H7 (cell line): ENCODE measurements around the gene KCTD5. TPM values are rescaled to one million over a fixed set of nuclear protein-coding genes. Genes with fewer than 3 reads are reported as not detected.

Experiments used
- DNase-seq: peaks from one replicate; pipeline ENCODE4 v3.0.0; 2012
- H3K27me3 ChIP-seq: 2 replicates; pipeline ENCODE4 v1.6.0; 2011; ENCODE audit warnings: mild to moderate bottlenecking, low read length; ENCODE audit not compliant: control insufficient read depth, insufficient read depth
- H3K36me3 ChIP-seq: replicated peaks from 2 replicates; pipeline ENCODE4 v1.5.1; 2011; ENCODE audit warnings: low read length; ENCODE audit not compliant: control insufficient read depth, insufficient read depth
- H3K4me3 ChIP-seq: 2 replicates; pipeline ENCODE4 v1.5.1; 2011; ENCODE audit warnings: low read depth, mild to moderate bottlenecking, control low read depth, low read length, moderate library complexity; ENCODE audit not compliant: insufficient read depth
- total RNA-seq: library from RNA; depleted of rRNA; stranded (reverse); fragments of >200 nt; shearing (Covaris generic); gene quantifications from 2 replicates; pipeline ENCODE4 v1.2.3, GENCODE V29; 2014; rRNA removed

The KCTD5 gene
- total RNA-seq, 1 experiment from 2014 or later = 36.7 TPM

GRCh38 chr16:2748757-2749455, 66.6 kb downstream of the KCTD5 start:
- DNase-seq = no peak
- H3K4me3 ChIP-seq = no peak overlapping the region
- H3K27me3 ChIP-seq = no peaks in the 10 kb centered on the region
- H3K36me3 ChIP-seq = no peaks in the 10 kb centered on the region; the same call in none of the 2 replicates

- Histone ChIP-seq H3K36me3 (no peaks in the 10 kb centered on the region; the same call in none of the 2 replicates), H3K27me3 (no peaks in the 10 kb centered on the region), H3K4me3 (no peak overlapping the region)
- DNase-seq = no peak
These were observed 67.2 kb downstream of the KCTD5 start for GRCh38 chr16:2749476-2749875.

GRCh38 chr16:2749936-2750335, 67.6 kb downstream of the KCTD5 start:
- H3K36me3 ChIP-seq = no peaks in the 10 kb centered on the region; the same call in none of the 2 replicates
- H3K4me3 ChIP-seq = no peak overlapping the region
- H3K27me3 ChIP-seq = no peaks in the 10 kb centered on the region
- DNase-seq = no peak

GRCh38 chr16:2751577-2752034, 69.3 kb downstream of the KCTD5 start:
- H3K4me3 ChIP-seq = peak overlapping the region; percentile 80
- peak; percentile 97 for DNase-seq
- no peaks in the 10 kb centered on the region for H3K27me3 ChIP-seq
- H3K36me3 ChIP-seq = no peaks in the 10 kb centered on the region; the same call in none of the 2 replicates

- DNase-seq = peak; percentile 98
- Histone ChIP-seq H3K27me3 (no peaks in the 10 kb centered on the region), H3K36me3 (peaks cover 5% of the 10 kb centered on the region), H3K4me3 (peak within 1 kb of the TSS; percentile 80)
These were observed 69.9 kb downstream of the KCTD5 start, which contains the start of gene SRRM2 for GRCh38 chr16:2752035-2752849. SRRM2 (plus strand) TSS chr16:2752638; CDS start chr16:2756365, 3,727 bp downstream.

GRCh38 chr16:2752850-2753732, 70.8 kb downstream of the KCTD5 start:
- no peaks in the 10 kb centered on the region for H3K27me3 ChIP-seq
- H3K4me3 ChIP-seq = peak overlapping the region; percentile 80
- peak; percentile 97 for DNase-seq
- peaks cover 13% of the 10 kb centered on the region for H3K36me3 ChIP-seq

GRCh38 chr16:2753733-2754020, 71.4 kb downstream of the KCTD5 start:
- H3K4me3 ChIP-seq = peak overlapping the region; percentile 80
- no peak for DNase-seq
- no peaks in the 10 kb centered on the region for H3K27me3 ChIP-seq
- peaks cover 19% of the 10 kb centered on the region for H3K36me3 ChIP-seq

- no peak overlapping the region for H3K4me3 ChIP-seq
- no peak for DNase-seq
- peaks cover 34% of the 10 kb centered on the region for H3K36me3 ChIP-seq
- H3K27me3 ChIP-seq = no peaks in the 10 kb centered on the region
These were observed 72.8 kb downstream of the KCTD5 start for GRCh38 chr16:2755158-2755557.

- Histone ChIP-seq H3K4me3 (no peak overlapping the region), H3K36me3 (peaks cover 46% of the 10 kb centered on the region), H3K27me3 (no peaks in the 10 kb centered on the region)
- peak; percentile 65 for DNase-seq
These were observed 74.1 kb downstream of the KCTD5 start for GRCh38 chr16:2756288-2757015.

GRCh38 chr16:2757344-2757743, 75.0 kb downstream of the KCTD5 start:
- no peak overlapping the region for H3K4me3 ChIP-seq
- no peaks in the 10 kb centered on the region for H3K27me3 ChIP-seq
- DNase-seq = no peak
- H3K36me3 ChIP-seq = peaks cover 55% of the 10 kb centered on the region

Other genes starting within 250 kb of the KCTD5 start
- 87.2 and 90.7 TPM in 2 replicates for gene TEDC2, start 222.4 kb upstream of the KCTD5 start, total RNA-seq
- gene NTN3, start 211.2 kb upstream of the KCTD5 start, total RNA-seq = 0.73 TPM in 1 of 2 replicates, not detected in the other
- 12.3 and 13.5 TPM in 2 replicates for gene TBC1D24, start 207.4 kb upstream of the KCTD5 start, total RNA-seq
- gene ATP6V0C, start 168.6 kb upstream of the KCTD5 start, total RNA-seq = 40.5 and 56.4 TPM in 2 replicates
- gene AMDHD2, start 162.2 kb upstream of the KCTD5 start, total RNA-seq = 50.5 and 62.3 TPM in 2 replicates
- gene CEMP1, start 151.1 kb upstream of the KCTD5 start, total RNA-seq = not detected in 2 replicates
- gene PDPK1, start 144.5 kb upstream of the KCTD5 start, total RNA-seq = 11.4 and 21.7 TPM in 2 replicates
- 2.0 and 3.1 TPM in 2 replicates for gene PRSS27, start 37.7 kb downstream of the KCTD5 start, total RNA-seq
- gene SRRM2, start 70.1 kb downstream of the KCTD5 start, total RNA-seq = 69.0 and 96.1 TPM in 2 replicates
- 236 and 269 TPM in 2 replicates for gene ELOB, start 94.8 kb downstream of the KCTD5 start, total RNA-seq
- gene PRSS33, start 105.0 kb downstream of the KCTD5 start, total RNA-seq = not detected in 2 replicates
- gene PRSS41, start 115.9 kb downstream of the KCTD5 start, total RNA-seq = not detected in 2 replicates
- gene PRSS21, start 134.7 kb downstream of the KCTD5 start, total RNA-seq = 0.42 and 1.5 TPM in 2 replicates
- gene ZG16B, start 147.8 kb downstream of the KCTD5 start, total RNA-seq = not detected in 2 replicates
- gene PRSS22, start 175.6 kb downstream of the KCTD5 start, total RNA-seq = 0.80 and 0.85 TPM in 2 replicates
- gene FLYWCH2, start 200.7 kb downstream of the KCTD5 start, total RNA-seq = 55.2 and 94.1 TPM in 2 replicates
- 22.7 and 33.5 TPM in 2 replicates for gene FLYWCH1, start 229.4 kb downstream of the KCTD5 start, total RNA-seq